GM23248 (cell line): ENCODE results near the gene AMIGO2. TPM values are rescaled to one million over a fixed set of nuclear protein-coding genes. Genes with fewer than 3 reads are reported as not detected.

Experiments used
- DNase-seq: peaks from one replicate; pipeline ENCODE4 v3.0.0-alpha.2; 2015
- H2AFZ ChIP-seq: fragments of 200-600 bp; sonication (generic); 2 replicates; pipeline ENCODE4 v1.6.1; 2016; ENCODE audit warnings: antibody characterized with exemption
- H3F3A ChIP-seq: fragments of 200-600 bp; sonication (generic); 2 replicates; pipeline ENCODE4 v1.6.1; 2016; ENCODE audit warnings: mild to moderate bottlenecking, antibody characterized with exemption, mixed run types; ENCODE audit not compliant: insufficient read depth
- H3K27ac ChIP-seq: fragments of 200-600 bp; sonication (generic); 2 replicates; pipeline ENCODE4 v1.5.1; 2016; ENCODE audit warnings: mild to moderate bottlenecking
- H3K27me3 ChIP-seq: fragments of 200-600 bp; sonication (generic); replicated peaks from 2 replicates; pipeline ENCODE4 v1.6.1; 2016; ENCODE audit warnings: mild to moderate bottlenecking; ENCODE audit not compliant: insufficient read depth
- H3K36me3 ChIP-seq: fragments of 200-600 bp; sonication (generic); 2 replicates; pipeline ENCODE4 v1.6.1; 2016; ENCODE audit warnings: low read depth, mild to moderate bottlenecking
- H3K4me1 ChIP-seq: fragments of 200-600 bp; sonication (generic); 2 replicates; pipeline ENCODE4 v1.6.1; 2016; ENCODE audit warnings: mild to moderate bottlenecking; ENCODE audit not compliant: insufficient read depth
- H3K4me2 ChIP-seq: fragments of 200-600 bp; sonication (generic); one replicate; pipeline ENCODE4 v1.6.1; 2016; ENCODE audit warnings: mild to moderate bottlenecking; ENCODE audit not compliant: unreplicated experiment
- H3K4me3 ChIP-seq: fragments of 200-600 bp; sonication (generic); 2 replicates; pipeline ENCODE4 v1.5.1; 2016; ENCODE audit warnings: mild to moderate bottlenecking
- H3K79me2 ChIP-seq: fragments of 200-600 bp; sonication (generic); 2 replicates; pipeline ENCODE4 v1.6.1; 2016; ENCODE audit warnings: mild to moderate bottlenecking; ENCODE audit not compliant: insufficient read depth
- H3K9ac ChIP-seq: fragments of 200-600 bp; sonication (generic); 2 replicates; pipeline ENCODE4 v1.6.1; 2016; ENCODE audit warnings: mild to moderate bottlenecking
- H3K9me2 ChIP-seq: fragments of 200-600 bp; sonication (generic); 2 replicates; pipeline ENCODE4 v1.6.1; 2016; ENCODE audit warnings: mixed run types, mild to moderate bottlenecking, moderate library complexity; ENCODE audit not compliant: insufficient read depth
- H3K9me3 ChIP-seq: fragments of 200-600 bp; sonication (generic); one replicate; pipeline ENCODE4 v1.6.1; 2017; ENCODE audit warnings: low read depth
- H4K20me1 ChIP-seq: fragments of 200-600 bp; sonication (generic); 2 replicates; pipeline ENCODE4 v1.6.0; 2016; ENCODE audit not compliant: insufficient read depth
- EZH2 ChIP-seq: fragments of 200-600 bp; sonication (generic); IDR thresholded peaks from 2 replicates; pipeline ENCODE4 v1.6.1; 2018; ENCODE audit warnings: antibody characterized with exemption, mild to moderate bottlenecking; ENCODE audit not compliant: insufficient read depth, poor library complexity, severe bottlenecking
- EZH2phosphoT487 ChIP-seq: fragments of 200-600 bp; sonication (generic); IDR thresholded peaks from 2 replicates; pipeline ENCODE4 v1.6.1; 2018; ENCODE audit warnings: antibody characterized with exemption, moderate library complexity, mild to moderate bottlenecking, low read depth; ENCODE audit not compliant: insufficient read depth
- WGBS, 2 experiments: methylation state at CpG; one replicate each; pipeline ENCODE4 v1.1.6; 2015 to 2017; ENCODE audit warnings: low lambda C conversion rate in 2 of 2, low coverage in 1 of 2; ENCODE audit errors: missing lambda C conversion rate in 2 of 2; 5-methylcytosine and 5-hydroxymethylcytosine counted together
- in situ Hi-C: fragments of 300-500 bp; cut with MboI; formaldehyde crosslinking; loops from 2 replicates; pipeline ENCODE4 v1.15.0; 2020
- polyA plus RNA-seq: library from polyadenylated mRNA; unstranded; fragments of >200 nt; fragmentation: Nextera tagmentation; extraction: Ambion mirVana; gene quantifications from 2 replicates; pipeline ENCODE4 v1.2.1, GENCODE V29; 2016
- total RNA-seq: library from RNA; depleted of rRNA; stranded (reverse); fragments of >200 nt; shearing (Covaris generic); gene quantifications from 2 replicates; pipeline ENCODE4 v1.2.3, GENCODE V29; 2014

AMIGO2 gene
- total and polyA plus RNA-seq, 2 experiments from 2014 or later = 19.6 to 29.9 TPM

- H3K9me2 ChIP-seq = no peaks in the 10 kb centered on the region
- peak; percentile 26 for DNase-seq
- no peak overlapping the region for H3K4me3 ChIP-seq
- peaks cover 46% of the 10 kb centered on the region for H3K4me1 ChIP-seq
- H4K20me1 ChIP-seq = no peaks in the 10 kb centered on the region
- TF ChIP-seq EZH2 = no peak
- TF ChIP-seq EZH2phosphoT487 = no peak
- H3K79me2 ChIP-seq = no peaks in the 10 kb centered on the region
- no peak overlapping the region; the same call in 1 of the 2 replicates for H3K27ac ChIP-seq
- H3K27me3 ChIP-seq = no peaks in the 10 kb centered on the region
- no peak overlapping the region for H2AFZ ChIP-seq
- no peaks in the 10 kb centered on the region for H3K36me3 ChIP-seq
- in situ Hi-C loops = no loop called here
- H3K4me2 ChIP-seq = peak overlapping the region; percentile 54
- H3K9me3 ChIP-seq = no peaks in the 10 kb centered on the region
- peaks cover 29% of the 10 kb centered on the region for H3F3A ChIP-seq
- 63% methylated on average over 7 of the region's 7 CpGs for WGBS, 2 experiments
- H3K9ac ChIP-seq = no peak overlapping the region
Measured at GRCh38 chr12:47097276-47097896, 17.6 kb upstream of the AMIGO2 start.

- no peak overlapping the region for H3K9ac ChIP-seq
- peak overlapping the region; percentile 44 for H3K27ac ChIP-seq
- H3K9me3 ChIP-seq = no peaks in the 10 kb centered on the region
- in situ Hi-C loops = no loop called here
- peaks cover 23% of the 10 kb centered on the region; the same call in 1 of the 2 replicates for H3F3A ChIP-seq
- peaks cover 44% of the 10 kb centered on the region for H3K4me1 ChIP-seq
- H3K79me2 ChIP-seq = no peaks in the 10 kb centered on the region
- no peaks in the 10 kb centered on the region for H3K27me3 ChIP-seq
- no peaks in the 10 kb centered on the region for H3K9me2 ChIP-seq
- no peak for TF ChIP-seq EZH2
- no peak for TF ChIP-seq EZH2phosphoT487
- no peaks in the 10 kb centered on the region for H4K20me1 ChIP-seq
- peak overlapping the region; percentile 14 for H3K4me3 ChIP-seq
- H3K36me3 ChIP-seq = no peaks in the 10 kb centered on the region
- peak overlapping the region; percentile 54 for H3K4me2 ChIP-seq
- H2AFZ ChIP-seq = no peak overlapping the region
- 0 to 1% methylated on average over 3 of the region's 3 CpGs for WGBS, 2 experiments
- peak; percentile 77 for DNase-seq
Measured at GRCh38 chr12:47095446-47096236, 15.9 kb upstream of the AMIGO2 start.

- in situ Hi-C loops = no loop called here
- Histone ChIP-seq H3K9me2 (no peaks in the 10 kb centered on the region), H3K27ac (no peak overlapping the region)
Measured at GRCh38 chr12:47094804-47095203, 15.0 kb upstream of the AMIGO2 start.

GRCh38 chr12:47091009-47091408, 11.2 kb upstream of the AMIGO2 start:
- no peaks in the 10 kb centered on the region for H4K20me1 ChIP-seq
- H2AFZ ChIP-seq = no peak overlapping the region
- DNase-seq = no peak
- no peaks in the 10 kb centered on the region for H3K27me3 ChIP-seq
- no peak overlapping the region for H3K4me3 ChIP-seq
- H3K4me2 ChIP-seq = no peak overlapping the region
- no peak overlapping the region for H3K9ac ChIP-seq
- 61 to 63% methylated on average over 2 of the region's 2 CpGs for WGBS, 2 experiments
- H3K79me2 ChIP-seq = no peaks in the 10 kb centered on the region
- H3F3A ChIP-seq = peaks cover 25% of the 10 kb centered on the region; the same call in 1 of the 2 replicates
- H3K9me2 ChIP-seq = no peaks in the 10 kb centered on the region
- H3K36me3 ChIP-seq = no peaks in the 10 kb centered on the region
- TF ChIP-seq EZH2phosphoT487 (no peak), EZH2 (no peak)
- H3K27ac ChIP-seq = no peak overlapping the region
- peaks cover 42% of the 10 kb centered on the region for H3K4me1 ChIP-seq
- no peaks in the 10 kb centered on the region for H3K9me3 ChIP-seq
- in situ Hi-C loops = no loop called here

More at GRCh38 chr12:47094804-47095203, 15.0 kb upstream of the AMIGO2 start:
- Histone ChIP-seq H3F3A (peaks cover 19% of the 10 kb centered on the region; the same call in 1 of the 2 replicates), H2AFZ (no peak overlapping the region), H3K36me3 (no peaks in the 10 kb centered on the region), H3K4me1 (peaks cover 35% of the 10 kb centered on the region), H3K79me2 (no peaks in the 10 kb centered on the region), H3K4me2 (peak overlapping the region; percentile 54), H3K9ac (no peak overlapping the region), H3K27me3 (no peaks in the 10 kb centered on the region), H3K4me3 (no peak overlapping the region), H3K9me3 (no peaks in the 10 kb centered on the region), H4K20me1 (no peaks in the 10 kb centered on the region)
- WGBS, 2 experiments = 90 to 91% methylated on average over 4 of the region's 4 CpGs
- no peak for DNase-seq
- TF ChIP-seq EZH2phosphoT487 = no peak
- no peak for TF ChIP-seq EZH2
